ENCODE data around the gene CASP8. TPM values are rescaled to one million over a fixed set of nuclear protein-coding genes. Genes with fewer than 3 reads are reported as not detected.

CASP8 gene
- total and polyA plus RNA-seq, 2 of the 8 experiments (the other 6 are each of a cell fraction or from before 2014, with no cell fraction given), result 2.3 to 3.6 TPM

GRCh38 chr2:201273330-201273983 lies 13.1 kb downstream of the CASP8 start (continued):
- TF ChIP-seq CHD7 (IDR thresholded peaks at IDR 0.05; ENCODE audit: insufficient replicate concordance, low read length) (no peak), YY1 (IDR thresholded peaks at IDR 0.05; ENCODE audit: low read depth, low read length) (no peak), GABPA (IDR thresholded peaks at IDR 0.05; ENCODE audit: borderline replicate concordance, insufficient read depth, low read length) (no peak), JUN (IDR thresholded peaks at IDR 0.05; ENCODE audit: low read depth, low read length) (no peak), PHF8 (conservative IDR thresholded peaks at IDR 0.05; ENCODE audit: low read depth, low read length) (no peak), SP1 (IDR thresholded peaks at IDR 0.05; ENCODE audit: low read depth, low read length) (no peak), BACH1 (IDR thresholded peaks at IDR 0.05; ENCODE audit: low read length) (no peak), HDAC6 (IDR thresholded peaks at IDR 0.05; ENCODE audit: low read depth, low read length) (no peak), TAF7 (optimal IDR thresholded peaks at IDR 0.05; ENCODE audit: borderline replicate concordance, low read depth, low read length) (no peak), ZNF274 (IDR thresholded peaks at IDR 0.05; ENCODE audit: borderline replicate concordance, extremely low read depth, low read length) (no peak), SRF (IDR thresholded peaks at IDR 0.05; ENCODE audit: low read depth, low read length) (no peak), SP2 (IDR thresholded peaks at IDR 0.05; ENCODE audit: low read length) (no peak)
